ENCODE results near the gene FANK1. TPM values are rescaled to one million over a fixed set of nuclear protein-coding genes. Genes with fewer than 3 reads are reported as not detected.
"Not testable (repeated sequence)": the region's sequence is repeated elsewhere in the genome, so short reads cannot be mapped to it uniquely, and the experiment has no call there.

The FANK1 gene
- total and polyA plus RNA-seq, 2 experiments from 2014 or later = 11.5 to 19.2 TPM

GRCh38 chr10:125967533-125967932 lies 71.2 kb downstream of the FANK1 start:
- no peak overlapping the region for H3K27ac ChIP-seq
- no peaks in the 10 kb centered on the region for H3K9me3 ChIP-seq (ENCODE audit: low read depth)
- H3K36me3 ChIP-seq = no peaks in the 10 kb centered on the region
- H3K27me3 ChIP-seq = no peaks in the 10 kb centered on the region
- no peak for DNase-seq (ENCODE audit: low read depth in 1 of 2, low spot score in 1 of 2)
- no peak for TF ChIP-seq CTCF (IDR thresholded peaks at IDR 0.05; ENCODE audit: low read depth, low read length)
- H3K4me3 ChIP-seq = no peak overlapping the region
- H3K4me1 ChIP-seq (ENCODE audit: low read depth) = no peaks in the 10 kb centered on the region

- not testable (repeated sequence) for DNase-seq (ENCODE audit: low read depth in 1 of 2, low spot score in 1 of 2); H3K9me3 ChIP-seq (ENCODE audit: low read depth); H3K27me3 ChIP-seq; H3K36me3 ChIP-seq; H3K4me3 ChIP-seq; H3K4me1 ChIP-seq (ENCODE audit: low read depth); H3K27ac ChIP-seq
Measured at GRCh38 chr10:125970077-125970630, 73.8 kb downstream of the FANK1 start.

- Histone ChIP-seq H3K36me3 (no peaks in the 10 kb centered on the region), H3K4me3 (no peak overlapping the region), H3K27me3 (no peaks in the 10 kb centered on the region), H3K27ac (no peak overlapping the region), H3K4me1 (ENCODE audit: low read depth) (no peaks in the 10 kb centered on the region), H3K9me3 (ENCODE audit: low read depth) (no peaks in the 10 kb centered on the region)
- no peak for TF ChIP-seq CTCF (IDR thresholded peaks at IDR 0.05; ENCODE audit: low read depth, low read length)
- DNase-seq (ENCODE audit: low read depth in 1 of 2, low spot score in 1 of 2) = no peak
Measured at GRCh38 chr10:125976960-125977605, 80.7 kb downstream of the FANK1 start.

GRCh38 chr10:125979976-125980375 lies 83.6 kb downstream of the FANK1 start:
- Histone ChIP-seq H3K27me3 (no peaks in the 10 kb centered on the region), H3K9me3 (ENCODE audit: low read depth) (no peaks in the 10 kb centered on the region), H3K27ac (no peak overlapping the region), H3K4me1 (ENCODE audit: low read depth) (no peaks in the 10 kb centered on the region), H3K4me3 (no peak overlapping the region), H3K36me3 (no peaks in the 10 kb centered on the region)
- no peak for TF ChIP-seq CTCF (IDR thresholded peaks at IDR 0.05; ENCODE audit: low read depth, low read length)
- no peak for DNase-seq (ENCODE audit: low read depth in 1 of 2, low spot score in 1 of 2)

GRCh38 chr10:125980521-125981035 lies 84.2 kb downstream of the FANK1 start:
- H3K27me3 ChIP-seq = no peaks in the 10 kb centered on the region
- H3K27ac ChIP-seq = no peak overlapping the region
- no peaks in the 10 kb centered on the region for H3K4me1 ChIP-seq (ENCODE audit: low read depth)
- H3K36me3 ChIP-seq = no peaks in the 10 kb centered on the region
- H3K9me3 ChIP-seq (ENCODE audit: low read depth) = no peaks in the 10 kb centered on the region
- no peak for DNase-seq (ENCODE audit: low read depth in 1 of 2, low spot score in 1 of 2)
- TF ChIP-seq CTCF (IDR thresholded peaks at IDR 0.05; ENCODE audit: low read depth, low read length) = no peak
- H3K4me3 ChIP-seq = no peak overlapping the region

- Histone ChIP-seq H3K9me3 (ENCODE audit: low read depth) (no peaks in the 10 kb centered on the region), H3K4me3 (no peak overlapping the region), H3K4me1 (ENCODE audit: low read depth) (no peaks in the 10 kb centered on the region), H3K36me3 (no peaks in the 10 kb centered on the region), H3K27ac (no peak overlapping the region), H3K27me3 (no peaks in the 10 kb centered on the region)
- peak; percentile 73 to 76 for DNase-seq (ENCODE audit: low read depth in 1 of 2, low spot score in 1 of 2)
- peak; percentile 54 for TF ChIP-seq CTCF (IDR thresholded peaks at IDR 0.05; ENCODE audit: low read depth, low read length)
Measured at GRCh38 chr10:125982260-125982948, 86.0 kb downstream of the FANK1 start.

Data from cardiac muscle cell (in vitro differentiated cells and primary cell).